HepG2 (cell line): ENCODE measurements around the gene PA2G4. TPM values are rescaled to one million over a fixed set of nuclear protein-coding genes. Genes with fewer than 3 reads are reported as not detected.

ENCODE experiments used
- ARID3A ChIP-seq: IDR thresholded peaks from 2 replicates; pipeline ENCODE4 v1.6.1; 2012; ENCODE audit warnings: low read depth, low read length, improper control_type of control experiment
- ETV5 ChIP-seq: IDR thresholded peaks from 2 replicates; pipeline ENCODE4 v1.6.1; 2018; ENCODE audit warnings: missing biosample characterization, missing genetic modification reagents, inconsistent platforms, borderline replicate concordance
- FOXC1 ChIP-seq: sonication (generic); formaldehyde crosslinking; IDR thresholded peaks from 2 replicates; pipeline ENCODE4 v1.8.0; 2022; ENCODE audit warnings: mild to moderate bottlenecking, missing genetic modification reagents, borderline replicate concordance
- HOXA3 ChIP-seq: sonication (generic); formaldehyde crosslinking; IDR thresholded peaks from 2 replicates; pipeline ENCODE4 v1.5.0; 2020; ENCODE audit warnings: missing genetic modification reagents
- HOXA7 ChIP-seq: sonication (generic); formaldehyde crosslinking; IDR thresholded peaks from 2 replicates; pipeline ENCODE4 v1.8.1; 2022; ENCODE audit warnings: mild to moderate bottlenecking, missing genetic modification reagents, moderate library complexity
- IKZF4 ChIP-seq: sonication (generic); formaldehyde crosslinking; IDR thresholded peaks from 2 replicates; pipeline ENCODE4 v1.5.1; 2020; ENCODE audit warnings: borderline replicate concordance, mild to moderate bottlenecking, low read depth, missing genetic modification reagents; ENCODE audit errors: not compliant biosample characterization
- KDM5A ChIP-seq: fragments of 200-600 bp; sonication (generic); IDR thresholded peaks from 2 replicates; pipeline ENCODE4 v1.7.0; 2018; ENCODE audit warnings: antibody characterized with exemption, mild to moderate bottlenecking, low read length, borderline replicate concordance
- MAZ ChIP-seq, 2 experiments: sonication (generic) in 1 of 2; formaldehyde crosslinking in 1 of 2; IDR thresholded peaks; 2 replicates each; pipeline versions ENCODE4 v1.5.0 to v1.6.1; 2012 to 2020; ENCODE audit warnings: low read depth in 2 of 2, mild to moderate bottlenecking in 2 of 2, borderline replicate concordance in 1 of 2, improper control_type of control experiment in 1 of 2, low read length in 1 of 2, missing genetic modification reagents in 1 of 2, moderate library complexity in 1 of 2
- MNT ChIP-seq: fragments of 450-650 bp; IDR thresholded peaks from 2 replicates; pipeline ENCODE4 v1.6.1; 2016
- PAXIP1 ChIP-seq: sonication (generic); formaldehyde crosslinking; conservative IDR thresholded peaks from 2 replicates; pipeline ENCODE4 v1.4.0; 2020; ENCODE audit warnings: mild to moderate bottlenecking, missing genetic modification reagents, moderate library complexity
- PCBP1 ChIP-seq: fragments of 200-400 bp; formaldehyde crosslinking; IDR thresholded peaks from 2 replicates; pipeline ENCODE4 v1.6.1; 2017; ENCODE audit warnings: mild to moderate bottlenecking, low read depth, low read length, borderline replicate concordance
- RELA ChIP-seq: sonication (generic); formaldehyde crosslinking; IDR thresholded peaks from 2 replicates; pipeline ENCODE4 v1.4.0; 2020; ENCODE audit warnings: missing genetic modification reagents
- RNF219 ChIP-seq: sonication (generic); formaldehyde crosslinking; IDR thresholded peaks from 2 replicates; pipeline ENCODE4 v1.5.0; 2020; ENCODE audit warnings: mild to moderate bottlenecking, missing genetic modification reagents
- SIN3A ChIP-seq: IDR thresholded peaks from 2 replicates; pipeline ENCODE4 v1.6.1; 2011; ENCODE audit warnings: low read depth, mild to moderate bottlenecking, control low read depth, low read length, borderline replicate concordance
- SOX6 ChIP-seq, 2 experiments: fragments of 450-650 bp in 1 of 2; sonication (generic) in 1 of 2; formaldehyde crosslinking in 1 of 2; IDR thresholded peaks; 2 replicates each; pipeline versions ENCODE4 v1.4.0 to v1.6.1; 2017 to 2020; ENCODE audit warnings: antibody characterized with exemption in 1 of 2, mild to moderate bottlenecking in 1 of 2, missing genetic modification reagents in 1 of 2
- ZNF513 ChIP-seq: sonication (generic); formaldehyde crosslinking; conservative IDR thresholded peaks from 2 replicates; pipeline ENCODE4 v1.5.0; 2020; ENCODE audit warnings: missing genetic modification reagents
- ZNF546 ChIP-seq: sonication (generic); formaldehyde crosslinking; conservative IDR thresholded peaks from 2 replicates; pipeline ENCODE4 v1.8.1; 2023; ENCODE audit warnings: mild to moderate bottlenecking, missing genetic modification reagents
- polyA plus RNA-seq, 8 experiments: library from polyadenylated mRNA; depleted of rRNA in 3 of 8; stranded (reverse) in 7 of 8; unstranded in 1 of 8; fragments of >200 nt; fragmentation: Illumina TruSeq in 4 of 8; extraction: Trizol in 4 of 8; gene quantifications; 2 replicates each; pipeline versions ENCODE4 v1.2.1 to v1.2.3, GENCODE V29; 2011 to 2016; ENCODE audit warnings: low read depth in 4 of 8, missing spikeins in 1 of 8, mixed read lengths in 1 of 8; ENCODE audit not compliant: insufficient read depth in 1 of 8
- total RNA-seq, 5 experiments: library from RNA; depleted of rRNA; stranded (reverse); fragments of >200 nt; fragmentation: Illumina TruSeq; extraction: Trizol; gene quantifications; 2 replicates each; pipeline ENCODE4 v1.2.3, GENCODE V29; 2016; ENCODE audit warnings: low read depth in 1 of 5

The PA2G4 gene
- total and polyA plus RNA-seq, 2 of the 13 experiments (the other 11 are each of a cell fraction or from before 2014, with no cell fraction given): 147 to 240 TPM

- peak; percentile 82 for TF ChIP-seq MNT
- no peak for TF ChIP-seq ETV5
- TF ChIP-seq KDM5A: peak; percentile 82; the same call in 1 of the 2 replicates
- no peak for TF ChIP-seq IKZF4 (CRISPR knock-in tag)
- no peak for TF ChIP-seq ZNF513
- TF ChIP-seq MAZ (IDR thresholded peaks at IDR 0.05; ENCODE audit: borderline replicate concordance, low read depth, low read length): peak; percentile 86
- peak; percentile 49; the same call in 1 of the 2 replicates for TF ChIP-seq MAZ (CRISPR knock-in tag; IDR thresholded peaks at IDR 0.05; ENCODE audit: low read depth)
- peak; percentile 43 for TF ChIP-seq PAXIP1 (CRISPR knock-in tag)
- no peak for TF ChIP-seq PCBP1
- 0 out of 2 replicates have a peak, but pooled peaks have one; percentile 64 for TF ChIP-seq ARID3A
- TF ChIP-seq SIN3A: peak; percentile 71; the same call in 1 of the 2 replicates
- no peak for TF ChIP-seq HOXA3 (CRISPR knock-in tag)
- no peak for TF ChIP-seq ZNF546 (CRISPR knock-in tag)
- TF ChIP-seq RNF219: no peak
- TF ChIP-seq RELA (CRISPR knock-in tag): 0 out of 2 replicates have a peak, but pooled peaks have one; percentile 37
- no peak for TF ChIP-seq HOXA7 (CRISPR knock-in tag)
- TF ChIP-seq SOX6 (IDR thresholded peaks at IDR 0.05): no peak
- peak; percentile 52; the same call in 1 of the 2 replicates for TF ChIP-seq SOX6 (CRISPR knock-in tag; IDR thresholded peaks at IDR 0.05)
- TF ChIP-seq FOXC1: no peak
Measured at GRCh38 chr12:56119361-56119796, 15.0 kb downstream of the PA2G4 start (continued).
